Esophagus squamous epithelium (tissue), 5 donors: Measurements from ENCODE around the gene TAF3. TPM values are rescaled to one million over a fixed set of nuclear protein-coding genes. Genes with fewer than 3 reads are reported as not detected.

Source experiments
- DNase-seq: peaks from one replicate; lab custom pipeline; 2025; lab: John Stamatoyannopoulos, UW
- H3K27ac ChIP-seq, 4 donors: fragments of 200-600 bp; sonication (generic); one replicate each; pipeline ENCODE4 v1.5.1; 2016 to 2019; ENCODE audit warnings: mild to moderate bottlenecking in 1 of 4
- H3K27me3 ChIP-seq, 4 donors: fragments of 200-600 bp; sonication (generic); 1 replicate in 3 of 4; 2 replicates in 1 of 4; pipeline versions ENCODE4 v1.5.1 to v1.6.0; 2017 to 2021; ENCODE audit warnings: antibody characterized with exemption in 1 of 4
- H3K36me3 ChIP-seq, 3 donors: fragments of 200-600 bp; sonication (generic); one replicate each; pipeline ENCODE4 v1.5.1; 2016 to 2019
- H3K4me1 ChIP-seq, 3 donors: fragments of 200-600 bp; sonication (generic); one replicate each; pipeline ENCODE4 v1.5.1; 2017 to 2019
- H3K4me3 ChIP-seq, 4 donors: fragments of 200-600 bp; sonication (generic); 1 replicate in 3 of 4; 2 replicates in 1 of 4; pipeline ENCODE4 v1.5.1; 2016 to 2019; ENCODE audit warnings: mild to moderate bottlenecking in 2 of 4, moderate library complexity in 1 of 4
- H3K9me3 ChIP-seq, 3 donors: fragments of 200-600 bp; sonication (generic); one replicate each; pipeline ENCODE4 v1.5.1; 2016 to 2019
- CTCF ChIP-seq, 6 experiments: fragments of 450-650 bp in 4 of 6; fragments of 200-600 bp in 2 of 6; sonication (generic) in 2 of 6; IDR thresholded peaks; one replicate each; pipeline ENCODE4 v1.5.1; 2016 to 2019; ENCODE audit warnings: antibody characterized with exemption in 6 of 6, mild to moderate bottlenecking in 4 of 6, moderate library complexity in 4 of 6
- POLR2A ChIP-seq, 4 donors: fragments of 450-650 bp; IDR thresholded peaks; one replicate each; pipeline ENCODE4 v1.6.1; 2017; ENCODE audit warnings: antibody characterized with exemption in 4 of 4, mild to moderate bottlenecking in 4 of 4, moderate library complexity in 3 of 4
- WGBS, 2 donors: methylation state at CpG; one replicate each; pipeline ENCODE4 v1.1.5; 2018; 5-methylcytosine and 5-hydroxymethylcytosine counted together
- intact Hi-C: fragments of 100-400 bp; cut with DNase I; formaldehyde crosslinking; loops from one replicate; pipeline ENCODE4 v1.15.0; 2022
- total RNA-seq, 4 donors: library from RNA; depleted of rRNA; stranded (reverse); fragments of >200 nt; gene quantifications; one replicate each; pipeline ENCODE4 v1.1.0, GENCODE V29; 2016
- donor health status: DM: yes; HTN: yes; CAD: no.

TAF3 gene
- total RNA-seq, 4 donors from 2014 or later, result 2.6 to 5.1 (median 3.6) TPM

GRCh38 chr10:8040651-8041050, 222.3 kb downstream of the TAF3 start:
- Histone ChIP-seq H3K27ac (no peak overlapping the region), H3K4me3 (no peak overlapping the region), H3K27me3 (peaks cover 39 to 100% (median 72%) of the 10 kb centered on the region in 4 donors), H3K9me3 (no peaks in the 10 kb centered on the region), H3K4me1 (peaks cover 14 to 61% (median 16%) of the 10 kb centered on the region in 3 donors), H3K36me3 (no peaks in the 10 kb centered on the region)
- 17 to 20% methylated on average over 6 of the region's 6 CpGs for WGBS, 2 donors
- intact Hi-C loops, result no loop called here
- TF ChIP-seq POLR2A (IDR thresholded peaks at IDR 0.05) (no peak), CTCF (IDR thresholded peaks at IDR 0.05) (no peak)
- DNase-seq, result no peak

- Histone ChIP-seq H3K9me3 (no peaks in the 10 kb centered on the region), H3K4me1 (peaks cover 14 to 61% (median 18%) of the 10 kb centered on the region in 3 donors), H3K27ac (no peak overlapping the region), H3K36me3 (no peaks in the 10 kb centered on the region), H3K4me3 (no peak overlapping the region), H3K27me3 (peaks cover 34 to 100% (median 70%) of the 10 kb centered on the region in 4 donors)
- 9% methylated on average over 9 to 10 of the region's 10 CpGs for WGBS, 2 donors
- DNase-seq, result no peak
- intact Hi-C loops, result no loop called here
- TF ChIP-seq POLR2A (IDR thresholded peaks at IDR 0.05) (no peak), CTCF (IDR thresholded peaks at IDR 0.05) (no peak)
Observed at GRCh38 chr10:8041284-8041991, 223.1 kb downstream of the TAF3 start.

- TF ChIP-seq POLR2A (IDR thresholded peaks at IDR 0.05) (no peak), CTCF (IDR thresholded peaks at IDR 0.05) (no peak)
- H3K36me3 ChIP-seq, result no peaks in the 10 kb centered on the region
- DNase-seq, result no peak
- H3K4me3 ChIP-seq, result no peak overlapping the region
- H3K27ac ChIP-seq, result no peak overlapping the region
- intact Hi-C loops, result no loop called here
- WGBS, 2 donors, result 14 to 19% methylated on average over 10 to 15 of the region's 17 CpGs
- peaks cover 28 to 100% (median 68%) of the 10 kb centered on the region in 4 donors for H3K27me3 ChIP-seq
- H3K4me1 ChIP-seq, result peaks cover 14 to 59% (median 18%) of the 10 kb centered on the region in 3 donors
- H3K9me3 ChIP-seq, result no peaks in the 10 kb centered on the region
Observed at GRCh38 chr10:8041992-8042720, 223.9 kb downstream of the TAF3 start.

DNA sequence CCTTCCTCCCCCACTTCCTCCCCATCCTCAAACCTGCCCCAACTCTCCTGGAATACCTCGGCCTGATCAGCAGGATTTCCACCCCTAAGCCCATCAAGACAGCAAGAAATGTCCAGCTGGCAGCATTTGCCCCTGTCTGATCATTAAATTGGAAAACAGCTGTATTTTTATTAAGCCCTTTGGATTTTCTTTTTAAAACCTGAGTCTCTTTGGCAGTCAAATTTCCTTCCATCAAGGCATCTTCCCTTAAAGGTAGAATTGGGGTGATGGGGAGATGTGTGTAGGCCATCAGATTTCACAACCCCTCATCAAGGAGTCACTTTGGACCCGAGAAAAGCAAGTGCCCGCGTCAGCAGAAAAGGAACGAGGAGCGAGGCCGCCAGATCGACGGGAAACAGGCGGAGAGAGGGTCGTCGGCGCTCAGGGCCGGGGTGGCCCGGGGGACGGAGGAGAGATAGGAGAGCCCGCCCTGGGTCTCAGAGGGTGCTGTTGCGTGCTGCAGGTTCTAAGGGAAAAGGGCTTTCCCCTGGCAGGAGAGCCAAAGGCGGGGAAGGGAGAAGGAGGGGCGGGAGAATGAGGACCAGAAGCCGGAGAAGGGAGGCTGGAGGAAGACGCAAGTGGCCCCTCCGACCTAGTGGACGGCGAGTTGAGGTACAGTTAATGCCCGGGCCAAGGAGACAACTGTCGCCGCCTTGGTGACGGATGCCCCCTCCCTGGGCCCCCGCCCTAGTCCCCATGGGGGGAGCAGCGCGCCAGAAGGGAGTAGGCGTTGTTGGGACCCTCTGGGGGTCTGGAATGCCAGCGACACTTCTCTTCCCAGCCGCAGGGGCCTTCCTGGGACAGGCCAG, 224.6 kb downstream of the TAF3 start:
- Histone ChIP-seq H3K27me3 (peaks cover 27 to 100% (median 66%) of the 10 kb centered on the region in 4 donors), H3K36me3 (no peaks in the 10 kb centered on the region), H3K9me3 (no peaks in the 10 kb centered on the region), H3K4me3 (no peak overlapping the region), H3K4me1 (peaks cover 14 to 58% (median 18%) of the 10 kb centered on the region in 3 donors), H3K27ac (no peak overlapping the region)
- DNase-seq, result no peak
- TF ChIP-seq CTCF (IDR thresholded peaks at IDR 0.05) (no peak), POLR2A (IDR thresholded peaks at IDR 0.05) (no peak)
- 4 to 21% methylated on average over 14 to 20 of the region's 35 CpGs for WGBS, 2 donors
- intact Hi-C loops, result no loop called here
